ENCODE data around the gene COMMD9.
A peak's percentile ranks its signal among the peaks of the same experiment; 100 is the strongest.

Gene COMMD9

DNA sequence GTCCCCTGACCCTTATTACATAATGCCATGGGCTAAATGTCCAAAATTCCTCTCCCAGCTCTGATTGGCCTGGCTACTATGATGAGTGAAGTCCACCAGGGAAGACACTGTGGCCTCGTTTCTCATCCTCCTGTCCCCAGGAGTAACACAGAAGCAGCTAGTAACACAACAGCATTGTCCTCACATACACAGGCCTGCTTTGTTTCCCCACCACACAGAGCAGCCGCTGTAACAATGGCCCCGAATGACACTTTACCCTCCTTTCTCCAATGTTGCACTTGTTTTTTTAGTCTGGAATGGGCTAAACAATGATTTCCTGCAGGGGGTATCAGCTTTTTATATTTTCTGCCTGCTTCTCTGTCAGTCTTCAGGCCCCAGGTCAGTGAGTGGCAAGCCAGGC, 6.7 kb upstream of the COMMD9 start, which contains the start of gene PRR5L:
Gene PRR5L, plus strand, starts transcription at position 363 of the 400 bp plus-strand sequence. CDS start 104,834 bp downstream, outside the sequence.
- DNase-seq = no peak

DNA sequence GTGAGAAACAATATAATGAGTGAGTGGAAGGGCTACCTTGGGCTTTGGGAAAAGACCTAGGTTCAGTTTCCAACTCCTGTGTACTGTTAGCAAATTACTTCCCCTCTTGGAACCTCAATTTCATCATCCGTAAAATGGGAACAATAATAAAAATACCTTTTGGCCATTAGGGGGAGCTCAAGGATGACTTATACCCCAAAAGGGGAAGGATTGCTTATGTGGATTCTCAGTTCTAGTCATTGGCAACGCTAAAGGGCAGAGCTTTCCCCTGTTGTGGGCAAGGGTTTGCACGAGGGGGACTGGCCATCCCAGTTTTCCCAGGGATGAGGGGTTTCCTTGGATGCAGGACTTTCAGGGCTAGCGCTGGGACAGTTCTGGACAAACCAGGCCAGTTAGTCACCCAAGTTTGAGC, 3.1 kb upstream of the COMMD9 start:
- DNase-seq = no peak

DNA sequence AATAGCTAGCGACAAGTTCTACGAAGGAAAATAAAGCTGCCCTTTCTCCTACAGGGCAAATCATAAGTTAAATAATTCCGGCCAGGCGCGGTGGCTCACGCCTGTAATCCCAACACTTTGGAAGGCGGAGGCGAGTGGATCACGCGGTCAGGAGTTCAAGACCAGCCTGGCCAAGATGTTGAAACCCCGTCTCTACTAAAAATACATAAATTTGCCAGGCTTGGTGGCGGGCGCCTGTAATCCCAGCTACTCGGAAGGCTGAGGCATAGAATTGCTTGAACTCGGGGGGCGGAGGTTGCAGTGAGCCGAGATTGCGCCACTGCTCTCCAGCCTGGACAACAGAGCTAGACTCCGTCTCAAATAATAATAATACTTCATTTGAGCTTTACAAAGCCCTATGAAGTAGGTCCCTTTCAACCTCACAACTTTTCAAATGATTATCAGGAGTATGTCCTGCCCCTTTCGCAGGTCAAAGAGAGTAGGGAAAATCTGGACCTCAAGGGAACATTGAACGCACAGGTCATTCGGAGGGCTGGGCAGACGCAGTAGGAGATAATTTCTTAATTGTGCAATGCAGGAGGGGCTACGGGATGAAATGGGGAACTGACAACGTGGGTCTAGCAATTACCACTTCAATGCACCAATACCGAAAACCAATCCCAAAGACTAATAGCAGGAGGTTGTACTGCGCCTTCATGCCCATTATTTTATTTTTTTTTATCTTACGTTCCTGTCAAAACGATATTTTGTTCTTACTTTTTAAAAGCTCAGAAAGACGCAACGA, 590 bp downstream of the COMMD9 start:
- DNase-seq = no peak

GRCh38 chr11:36282926-36283325, 6.3 kb downstream of the COMMD9 start:
- no peak for DNase-seq

DNA sequence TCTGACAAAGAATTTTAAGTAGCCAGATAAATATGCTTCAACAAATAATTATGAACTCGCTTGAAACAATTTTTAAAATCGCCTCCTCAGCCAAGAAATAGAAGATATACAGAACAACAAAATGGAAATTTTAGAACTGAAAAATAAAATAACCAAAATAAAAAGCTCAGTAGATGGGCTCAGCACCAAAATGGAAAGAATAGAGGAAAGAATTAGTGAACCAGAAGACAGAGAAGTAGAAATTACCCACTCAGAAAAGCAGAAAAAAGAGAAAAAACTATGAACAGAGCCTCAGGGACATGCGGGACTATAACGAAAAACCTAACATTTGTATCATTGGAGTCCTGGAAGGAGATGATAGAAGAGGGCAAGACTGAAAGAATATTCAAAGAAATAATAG, 7.4 kb downstream of the COMMD9 start:
- no peak for DNase-seq

DNA sequence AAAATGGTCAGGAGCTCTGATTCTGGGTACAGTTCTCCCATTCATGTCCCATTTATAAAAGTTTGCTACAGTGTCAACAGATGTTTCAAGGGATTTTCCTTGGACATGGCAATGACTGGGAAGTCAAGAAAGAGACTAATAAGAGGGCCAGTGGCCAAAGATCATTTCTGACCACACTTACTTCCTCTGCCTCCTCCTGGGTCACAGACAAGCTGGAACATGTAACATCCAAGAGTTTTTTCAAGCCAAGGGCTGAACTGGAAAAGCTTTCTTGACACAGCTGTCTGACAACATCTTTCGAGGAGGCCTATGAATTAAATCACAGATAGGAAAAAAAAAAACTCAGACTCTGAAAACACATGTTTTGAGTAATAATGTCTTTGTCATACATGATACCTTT, 8.7 kb downstream of the COMMD9 start:
- DNase-seq = no peak

DNA sequence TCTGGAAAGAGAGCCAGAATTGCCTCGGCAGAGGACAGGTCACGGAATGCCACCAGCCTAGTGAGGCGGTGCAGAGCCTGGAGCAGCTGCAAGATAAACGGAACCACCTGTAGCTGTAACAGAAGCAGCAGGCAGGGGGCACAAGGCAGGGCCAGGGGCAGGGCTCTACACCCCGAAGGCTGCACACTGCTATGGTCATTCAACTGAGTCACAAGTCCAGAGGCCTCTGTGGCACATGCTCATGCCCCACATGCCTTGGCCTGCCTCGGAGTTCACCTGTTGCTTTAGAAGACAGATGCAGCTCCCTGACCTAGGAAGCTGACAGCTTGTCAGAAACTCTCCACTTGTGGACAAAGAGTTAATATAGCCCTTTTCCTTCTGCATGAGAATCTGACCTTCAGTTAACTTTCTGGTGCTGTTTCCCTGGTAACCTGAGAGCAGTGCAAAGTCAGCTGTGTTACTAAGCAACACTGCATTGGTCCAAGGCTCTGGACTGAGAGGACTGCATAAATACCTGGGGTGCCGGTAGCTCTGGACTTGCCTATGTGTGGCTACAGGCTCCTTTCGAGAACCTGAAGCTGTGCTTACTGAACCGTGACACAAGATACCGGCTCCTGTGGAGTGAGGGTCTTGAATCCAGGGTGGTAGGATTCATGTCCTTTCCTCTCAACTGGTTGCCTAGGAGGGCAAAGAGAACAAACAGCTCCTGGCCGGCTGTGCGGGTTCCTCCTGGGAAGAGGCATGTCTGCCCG, 10.5 kb downstream of the COMMD9 start:
- peak; percentile 42 for DNase-seq

DNA sequence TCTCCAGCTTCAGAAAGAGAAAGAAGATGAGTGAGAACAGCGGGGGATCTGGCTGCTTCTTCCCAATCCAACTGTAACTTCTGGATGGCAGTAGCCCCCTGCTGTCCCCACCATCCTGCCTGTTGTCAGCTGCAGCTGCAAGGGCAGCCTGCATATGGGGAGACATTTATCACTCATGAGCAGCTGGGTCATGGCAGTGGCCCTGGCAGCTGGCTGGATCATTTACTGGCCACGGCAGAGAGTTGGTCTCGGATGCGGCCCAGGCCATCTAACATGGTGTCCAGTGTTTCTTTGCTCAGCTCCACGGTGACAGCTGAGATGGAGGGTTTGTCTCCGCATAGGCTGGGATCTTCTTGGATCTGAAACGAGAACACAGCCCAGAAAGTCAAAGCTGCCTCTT, 14.8 kb downstream of the COMMD9 start:
- DNase-seq = peak; percentile 23

DNA sequence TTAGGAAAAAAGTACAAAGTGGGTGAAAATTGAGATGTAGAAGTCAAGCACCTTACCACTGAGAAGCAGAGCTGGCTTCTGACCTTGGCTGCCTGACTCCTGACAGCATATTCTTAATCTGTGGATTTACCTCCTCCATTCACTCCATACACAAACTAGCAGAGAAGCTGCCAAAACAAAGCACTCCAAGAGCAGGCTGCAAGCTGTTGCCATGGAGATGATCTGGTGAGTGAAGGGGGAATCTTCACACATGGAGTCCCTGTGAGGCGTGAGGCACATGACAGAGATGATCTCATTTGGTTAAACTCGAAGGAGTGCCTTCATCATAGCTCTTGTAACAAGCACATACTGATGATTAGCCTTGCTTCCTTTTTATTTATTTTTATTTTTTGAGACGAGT, 16.1 kb downstream of the COMMD9 start:
- DNase-seq = no peak

DNA sequence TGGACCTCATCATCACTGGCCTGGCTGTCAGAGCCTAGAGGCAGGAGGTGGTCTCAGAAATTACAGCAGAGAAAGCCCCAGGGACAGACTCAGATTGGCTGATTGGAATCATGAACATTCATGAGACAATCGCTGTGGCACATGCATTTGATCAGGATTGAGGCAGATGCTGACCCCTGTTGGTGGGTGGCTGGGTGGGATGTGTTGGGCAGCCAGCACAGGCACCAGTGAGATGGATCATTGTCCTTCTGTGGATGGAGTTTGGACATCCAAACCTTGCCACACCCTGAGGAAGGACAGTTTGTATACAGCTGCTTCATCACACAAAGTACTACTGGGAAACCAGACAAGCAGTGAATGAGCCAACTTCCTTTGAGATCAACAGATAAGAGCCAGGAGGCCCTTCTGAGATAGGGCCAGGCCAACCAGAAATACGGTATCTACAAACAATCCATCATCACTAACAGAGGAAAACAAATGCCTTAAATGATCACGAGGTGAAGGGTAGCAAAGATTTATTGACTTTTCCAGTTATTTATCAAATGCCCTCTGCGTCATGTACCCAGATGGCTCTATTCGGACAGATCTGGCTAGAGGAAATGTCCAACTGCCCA, 17.3 kb downstream of the COMMD9 start:
- no peak for DNase-seq

DNA sequence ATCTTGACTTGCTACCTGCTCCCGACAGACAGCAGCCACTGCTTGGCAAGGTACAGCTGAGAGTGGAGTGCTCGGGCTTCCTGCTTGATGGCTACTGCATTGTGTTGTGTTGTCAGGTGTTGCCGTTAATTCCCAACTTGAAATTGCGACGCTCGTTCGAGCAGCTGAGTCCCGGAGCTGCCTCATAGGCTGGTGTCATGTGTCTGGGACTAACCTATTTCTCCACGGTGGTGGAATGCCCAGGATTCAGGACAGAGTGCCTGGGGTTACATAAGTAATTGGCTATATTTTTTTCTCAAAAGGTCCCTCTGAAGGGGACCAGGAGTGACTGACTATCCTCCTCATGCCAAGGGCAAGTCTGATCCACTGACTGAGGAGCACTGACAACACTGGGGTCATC, 18.5 kb downstream of the COMMD9 start:
- no peak for DNase-seq

DNA sequence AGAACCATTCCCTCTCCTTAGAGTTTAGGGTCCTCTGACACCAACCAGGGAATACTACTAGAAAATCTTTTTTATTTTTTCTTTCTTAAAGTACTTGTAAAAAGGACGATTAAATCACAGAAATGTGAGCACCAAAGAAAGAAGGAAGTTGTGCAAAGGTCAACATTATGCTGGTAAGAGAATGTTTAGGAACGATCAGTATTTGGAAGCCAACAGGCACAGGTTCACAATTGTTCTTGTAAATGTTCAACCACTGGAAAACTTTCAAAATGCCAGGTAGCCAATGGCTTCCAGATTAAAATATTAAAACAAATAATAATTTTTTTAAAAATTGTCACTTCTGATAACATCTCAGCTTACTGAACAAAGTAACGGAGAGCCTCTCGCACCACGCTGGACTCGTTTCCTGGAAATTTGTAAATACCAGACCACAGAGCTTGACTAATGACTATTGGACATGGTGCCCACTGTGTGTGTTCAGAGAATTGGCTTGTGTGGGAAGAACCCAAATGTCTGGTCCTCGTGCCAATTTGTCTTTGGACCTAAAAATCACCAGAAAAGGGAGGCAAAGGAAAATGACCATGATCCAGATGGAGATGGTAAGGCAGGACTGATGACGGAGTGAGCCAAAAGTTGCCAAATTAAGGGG, 20.8 kb downstream of the COMMD9 start:
- no peak for DNase-seq

- DNase-seq = no peak
Observed at GRCh38 chr11:36266767-36267166, 22.5 kb downstream of the COMMD9 start.

DNA sequence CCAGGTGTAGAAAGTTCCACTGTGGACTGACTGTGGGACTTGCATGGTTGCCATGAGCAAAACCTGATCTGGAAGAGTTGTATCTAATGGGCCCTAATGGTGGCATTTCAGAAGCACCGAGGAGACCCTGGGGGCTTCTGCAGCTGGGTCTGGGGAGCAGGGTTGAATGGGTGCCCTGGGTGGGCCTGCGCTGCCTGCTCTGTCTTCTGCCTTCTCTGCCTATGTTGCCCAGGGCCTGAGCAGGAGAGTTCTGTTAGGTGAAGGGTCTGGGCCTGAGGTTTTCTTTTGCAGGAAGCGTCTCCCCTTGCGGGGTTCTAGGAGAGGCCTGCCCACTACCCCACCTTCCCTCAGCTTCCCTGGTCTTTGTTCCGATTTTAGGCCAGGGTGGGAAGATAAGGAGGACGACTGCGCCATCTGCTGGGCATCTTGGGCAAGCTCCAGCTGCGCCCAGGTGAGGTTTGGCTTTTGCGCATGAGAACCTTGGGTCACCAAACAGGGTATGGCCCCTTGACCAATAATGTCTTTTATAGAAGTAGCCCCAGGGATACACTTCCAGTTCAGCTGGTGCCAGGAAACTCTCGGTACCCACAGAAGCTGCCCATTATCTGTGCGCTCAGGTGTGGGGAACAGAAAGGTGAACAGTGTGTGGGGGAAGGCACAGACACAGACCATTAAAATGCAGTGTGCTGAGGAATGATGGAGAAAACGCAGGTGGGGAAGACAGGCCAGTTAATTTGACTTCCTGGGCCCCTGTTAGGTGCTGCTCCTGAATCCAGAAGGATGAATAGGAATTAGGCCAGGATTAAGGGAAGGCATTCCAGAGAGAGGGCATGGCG, 23.2 kb downstream of the COMMD9 start:
- DNase-seq = peak; percentile 84

GRCh38 chr11:36264973-36265344, 24.3 kb downstream of the COMMD9 start:
- no peak for DNase-seq

- DNase-seq = no peak
Observed at GRCh38 chr11:36264011-36264972, 24.9 kb downstream of the COMMD9 start.

- no peak for DNase-seq
Observed at GRCh38 chr11:36261094-36261493, 28.1 kb downstream of the COMMD9 start.

- no peak for DNase-seq
Observed at GRCh38 chr11:36258730-36259360, 30.4 kb downstream of the COMMD9 start.

DNA sequence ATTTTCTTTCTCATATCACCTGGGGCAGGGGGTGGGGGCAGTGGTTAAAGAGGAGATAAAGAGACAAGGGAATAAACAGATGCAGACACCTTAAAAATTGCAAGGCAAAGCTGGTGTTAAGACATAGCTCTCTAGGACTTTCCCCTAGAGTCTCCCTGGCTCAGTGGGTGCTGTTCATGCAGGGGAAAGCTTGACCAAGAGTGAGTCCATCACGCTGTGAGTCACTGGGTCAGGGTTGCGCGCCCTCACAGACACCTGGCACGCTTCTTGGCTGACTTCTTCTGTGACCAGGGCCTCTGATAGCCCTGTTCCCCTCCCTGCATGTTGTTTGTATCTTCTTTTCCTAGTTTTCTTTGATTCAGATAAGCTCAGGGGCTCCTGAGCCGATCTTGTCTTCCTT, 31.9 kb downstream of the COMMD9 start:
- DNase-seq = no peak

DNA sequence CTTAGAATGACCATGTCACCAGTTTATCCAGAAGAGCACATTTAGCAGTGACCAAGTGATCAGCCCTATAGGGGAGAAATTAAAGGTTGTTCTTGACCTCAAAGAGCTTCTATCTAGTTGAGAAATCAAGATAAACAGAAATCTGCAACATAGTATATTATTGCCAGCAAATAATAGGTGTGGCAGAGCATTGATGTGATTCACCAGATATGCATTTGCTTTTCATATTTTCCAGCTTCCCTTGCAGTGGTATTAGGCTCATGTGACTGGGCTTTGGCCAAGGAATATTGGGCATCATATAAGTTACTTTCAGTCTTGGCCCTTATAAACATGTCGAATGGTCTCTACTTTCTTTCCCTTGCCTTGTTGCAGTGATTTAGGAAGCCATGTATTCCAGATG, 34.5 kb downstream of the COMMD9 start:
- DNase-seq = no peak

DNA sequence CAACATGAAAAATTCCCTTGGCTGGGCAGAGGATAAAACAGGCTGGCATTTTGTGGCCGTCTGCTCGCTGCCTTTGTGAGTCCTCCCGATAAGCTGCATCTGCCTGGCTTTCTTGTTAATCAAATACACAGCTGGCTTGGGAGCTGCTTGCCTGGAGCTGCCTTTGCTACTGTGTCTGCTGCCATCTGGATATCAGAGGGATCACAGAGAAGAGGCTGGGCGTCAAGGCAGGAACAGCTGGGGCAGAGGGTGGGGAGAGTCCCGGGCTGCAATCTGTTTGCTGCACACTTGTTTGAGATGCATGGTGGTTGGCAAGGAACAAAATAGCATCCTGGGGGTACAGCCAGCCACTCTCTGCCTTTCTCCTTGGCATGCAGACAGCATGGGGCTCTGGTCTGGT, 36.0 kb downstream of the COMMD9 start:
- DNase-seq = no peak
